Measurements from ENCODE around the gene DYNLT2.

DNA sequence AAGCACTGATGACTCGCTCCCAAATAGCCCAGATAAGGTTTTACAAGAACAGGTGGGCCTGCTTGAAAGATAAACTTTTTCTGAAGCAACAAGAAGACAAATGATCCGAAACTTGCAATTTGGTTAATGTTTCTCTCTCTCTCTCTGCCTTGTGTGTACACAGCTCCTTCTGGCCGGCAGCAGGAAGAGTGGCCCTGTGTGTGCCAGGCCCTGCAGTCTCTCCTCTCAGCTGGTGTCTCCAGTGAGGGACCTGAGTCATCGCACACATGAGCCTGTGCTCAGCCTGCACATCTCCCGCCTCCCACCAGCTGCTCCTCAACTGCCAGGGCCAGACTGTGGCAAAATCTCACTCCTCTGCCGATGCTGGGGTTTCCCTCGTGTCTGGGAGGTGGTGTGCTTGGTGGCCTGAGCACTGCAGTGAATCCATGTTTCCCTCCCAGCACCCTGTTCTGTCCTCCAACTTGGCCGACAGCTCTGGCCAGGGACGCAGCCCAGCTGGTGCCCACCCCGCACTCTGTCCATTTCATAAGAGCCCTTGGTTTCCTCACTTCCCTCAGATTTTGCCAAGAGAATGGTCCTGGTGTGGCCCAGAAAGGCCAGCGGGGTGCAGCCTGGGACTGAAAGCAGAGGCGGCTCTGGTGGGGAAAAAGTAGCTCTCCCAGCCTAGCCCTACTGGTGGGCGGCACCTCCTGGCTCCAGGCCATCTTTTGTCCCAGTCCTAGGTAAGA, 49.5 kb upstream of the DYNLT2 start:
- TF ChIP-seq, protein P1, sequence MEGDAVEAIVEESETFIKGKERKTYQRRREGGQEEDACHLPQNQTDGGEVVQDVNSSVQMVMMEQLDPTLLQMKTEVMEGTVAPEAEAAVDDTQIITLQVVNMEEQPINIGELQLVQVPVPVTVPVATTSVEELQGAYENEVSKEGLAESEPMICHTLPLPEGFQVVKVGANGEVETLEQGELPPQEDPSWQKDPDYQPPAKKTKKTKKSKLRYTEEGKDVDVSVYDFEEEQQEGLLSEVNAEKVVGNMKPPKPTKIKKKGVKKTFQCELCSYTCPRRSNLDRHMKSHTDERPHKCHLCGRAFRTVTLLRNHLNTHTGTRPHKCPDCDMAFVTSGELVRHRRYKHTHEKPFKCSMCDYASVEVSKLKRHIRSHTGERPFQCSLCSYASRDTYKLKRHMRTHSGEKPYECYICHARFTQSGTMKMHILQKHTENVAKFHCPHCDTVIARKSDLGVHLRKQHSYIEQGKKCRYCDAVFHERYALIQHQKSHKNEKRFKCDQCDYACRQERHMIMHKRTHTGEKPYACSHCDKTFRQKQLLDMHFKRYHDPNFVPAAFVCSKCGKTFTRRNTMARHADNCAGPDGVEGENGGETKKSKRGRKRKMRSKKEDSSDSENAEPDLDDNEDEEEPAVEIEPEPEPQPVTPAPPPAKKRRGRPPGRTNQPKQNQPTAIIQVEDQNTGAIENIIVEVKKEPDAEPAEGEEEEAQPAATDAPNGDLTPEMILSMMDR (IDR thresholded peaks at IDR 0.05; ENCODE audit: low read depth, low read length) = no peak
- no peak for TF ChIP-seq EZH2phosphoT487 (IDR thresholded peaks at IDR 0.05; ENCODE audit: low read depth)

All from OCI-LY3 (cell line).